HepG2 (cell line): ENCODE measurements around the gene VSIG8. TPM values are rescaled to one million over a fixed set of nuclear protein-coding genes. Genes with fewer than 3 reads are reported as not detected.

Experiments used
- ATAC-seq: fragments of 200-7000 bp; cut with Tn5 transposase; 3 replicates; pipeline ENCODE4 v1.9.1; 2020; ENCODE audit warnings: mild to moderate bottlenecking, moderate library complexity
- BruUV-seq: library from RNA; stranded (reverse); fragments of 400-500 nt; replicated peaks from 2 replicates; lab custom pipeline; 2021; lab: Mats Ljungman, UMichigan
- CTCF ChIA-PET: fragments of 300-600 bp; formaldehyde crosslinking; extraction: SDS; loops from one replicate; lab custom pipeline; 2021; ENCODE audit warnings: low total read pairs, inconsistent platforms, low intra/inter-chr PET ratio; lab: Yijun Ruan, JAX
- POLR2A ChIA-PET: fragments of 350-600 bp; sonication (Branson Sonifier 250); formaldehyde crosslinking; loops from one replicate; lab custom pipeline; 2020; ENCODE audit warnings: antibody characterized with exemption, inconsistent platforms; lab: Yijun Ruan, JAX
- DNase-seq: peaks from one replicate; pipeline ENCODE4 v3.0.0-alpha.2; 2015; ENCODE audit warnings: low spot score
- FAIRE-seq: peaks from 3 replicates; lab custom pipeline; 2011; peaks lifted over from hg19 to GRCh38; lab: Jason Lieb, UNC
- H2AFZ ChIP-seq: one replicate; pipeline ENCODE4 v1.6.1; 2011; ENCODE audit warnings: low read length, inconsistent platforms
- H3K27ac ChIP-seq: fragments of 300-600 bp; 3 replicates; pipeline ENCODE4 v1.8.0; 2011; ENCODE audit warnings: mixed run types, mild to moderate bottlenecking, mixed read lengths, low read length, inconsistent platforms; ENCODE audit not compliant: insufficient read depth; ENCODE audit errors: extremely low read length
- H3K27me3 ChIP-seq, 2 experiments: fragments of 200-600 bp in 1 of 2; 2 replicates in 1 of 2; 3 replicates in 1 of 2; pipeline versions ENCODE4 v1.6.0 to v1.8.0; 2011; ENCODE audit warnings: low read length in 2 of 2, mild to moderate bottlenecking in 2 of 2, moderate library complexity in 2 of 2, inconsistent platforms in 1 of 2; ENCODE audit not compliant: insufficient read depth in 2 of 2, control insufficient read depth in 1 of 2
- H3K36me3 ChIP-seq, 2 experiments: fragments of 200-600 bp in 1 of 2; replicated peaks in 1 of 2; 2 replicates in 1 of 2; 3 replicates in 1 of 2; pipeline versions ENCODE4 v1.5.1 to v1.8.0; 2011; ENCODE audit warnings: low read length in 2 of 2, inconsistent platforms in 1 of 2; ENCODE audit not compliant: insufficient read depth in 2 of 2, control insufficient read depth in 1 of 2
- H3K4me1 ChIP-seq: 2 replicates; pipeline ENCODE4 v1.5.1; 2012; ENCODE audit warnings: low read length, inconsistent platforms; ENCODE audit not compliant: insufficient read depth
- H3K4me2 ChIP-seq: 2 replicates; pipeline ENCODE4 v1.6.0; 2011; ENCODE audit warnings: low read depth, low read length, inconsistent platforms
- H3K4me3 ChIP-seq, 3 experiments: fragments of 200-600 bp in 1 of 3; sonication (generic), shearing (Covaris generic) in 1 of 3; replicated peaks in 1 of 3; 2 replicates each; pipeline ENCODE4 v1.5.1; 2011 to 2016; ENCODE audit warnings: low read length in 3 of 3, inconsistent platforms in 2 of 3, low read depth in 2 of 3, mild to moderate bottlenecking in 2 of 3, control low read depth in 1 of 3, mixed read lengths in 1 of 3; ENCODE audit not compliant: insufficient read depth in 1 of 3
- H3K79me2 ChIP-seq: one replicate; pipeline ENCODE4 v1.6.1; 2011; ENCODE audit warnings: low read length, inconsistent platforms; ENCODE audit not compliant: insufficient read depth
- H3K9ac ChIP-seq: 2 replicates; pipeline ENCODE4 v1.6.0; 2011; ENCODE audit warnings: mild to moderate bottlenecking, low read depth, low read length, inconsistent platforms; ENCODE audit not compliant: insufficient read depth
- H3K9me3 ChIP-seq: 2 replicates; pipeline ENCODE4 v1.5.1; 2012; ENCODE audit warnings: mild to moderate bottlenecking, low read length
- H4K20me1 ChIP-seq: 2 replicates; pipeline ENCODE4 v1.6.0; 2011; ENCODE audit warnings: inconsistent platforms, mild to moderate bottlenecking, low read length, moderate library complexity; ENCODE audit not compliant: insufficient read depth
- AKNA ChIP-seq: sonication (generic); formaldehyde crosslinking; IDR thresholded peaks from 2 replicates; pipeline ENCODE4 v1.4.0; 2020; ENCODE audit warnings: missing genetic modification reagents, borderline replicate concordance
- ATF3 ChIP-seq: sonication (generic); formaldehyde crosslinking; IDR thresholded peaks from 2 replicates; pipeline ENCODE4 v1.4.0; 2020; ENCODE audit warnings: missing genetic modification reagents
- BCL6 ChIP-seq: IDR thresholded peaks from 2 replicates; pipeline ENCODE4 v1.6.1; 2016; ENCODE audit warnings: missing genetic modification reagents, missing compliant biosample characterization
- DNMT3B ChIP-seq: conservative IDR thresholded peaks from 2 replicates; pipeline ENCODE4 v1.6.1; 2016; ENCODE audit warnings: missing biosample characterization, control low read depth
- HNRNPK ChIP-seq: fragments of 200-400 bp; formaldehyde crosslinking; IDR thresholded peaks from 2 replicates; pipeline ENCODE4 v1.6.1; 2018; ENCODE audit warnings: low read length, low read depth, moderate library complexity, mild to moderate bottlenecking; ENCODE audit not compliant: poor library complexity, severe bottlenecking
- KDM5A ChIP-seq: fragments of 200-600 bp; sonication (generic); IDR thresholded peaks from 2 replicates; pipeline ENCODE4 v1.7.0; 2018; ENCODE audit warnings: antibody characterized with exemption, mild to moderate bottlenecking, low read length, borderline replicate concordance
- MAFK ChIP-seq, 2 experiments: IDR thresholded peaks in 1 of 2; conservative IDR thresholded peaks in 1 of 2; 2 replicates each; pipeline ENCODE4 v1.6.1; 2011; ENCODE audit warnings: improper control_type of control experiment in 2 of 2, low read length in 2 of 2
- RBFOX2 ChIP-seq: fragments of 200-400 bp; formaldehyde crosslinking; IDR thresholded peaks from 2 replicates; pipeline ENCODE4 v1.6.1; 2017; ENCODE audit warnings: low read depth, mild to moderate bottlenecking, low read length
- SETDB1 ChIP-seq: sonication (generic); formaldehyde crosslinking; IDR thresholded peaks from 2 replicates; pipeline ENCODE4 v1.5.1; 2020; ENCODE audit warnings: missing genetic modification reagents, mild to moderate bottlenecking, borderline replicate concordance
- SOX6 ChIP-seq, 2 experiments: fragments of 450-650 bp in 1 of 2; sonication (generic) in 1 of 2; formaldehyde crosslinking in 1 of 2; IDR thresholded peaks; 2 replicates each; pipeline versions ENCODE4 v1.4.0 to v1.6.1; 2017 to 2020; ENCODE audit warnings: antibody characterized with exemption in 1 of 2, mild to moderate bottlenecking in 1 of 2, missing genetic modification reagents in 1 of 2
- TBX3 ChIP-seq: fragments of 450-650 bp; IDR thresholded peaks from 2 replicates; pipeline ENCODE4 v1.6.1; 2017; ENCODE audit warnings: antibody characterized with exemption, mild to moderate bottlenecking, inconsistent platforms, borderline replicate concordance
- THAP11 ChIP-seq: IDR thresholded peaks from 2 replicates; pipeline ENCODE4 v1.6.1; 2016; ENCODE audit warnings: missing biosample characterization, missing genetic modification reagents
- ZFP37 ChIP-seq: sonication (generic); formaldehyde crosslinking; IDR thresholded peaks from 2 replicates; pipeline ENCODE4 v1.4.0; 2020; ENCODE audit warnings: missing genetic modification reagents, borderline replicate concordance
- ZNF441 ChIP-seq: sonication (generic); formaldehyde crosslinking; IDR thresholded peaks from 2 replicates; pipeline ENCODE4 v1.7.0; 2021; ENCODE audit warnings: missing genetic modification reagents, borderline replicate concordance
- ZNF883 ChIP-seq: sonication (generic); formaldehyde crosslinking; IDR thresholded peaks from 2 replicates; pipeline ENCODE4 v1.5.1; 2020; ENCODE audit warnings: mild to moderate bottlenecking, missing genetic modification reagents; ENCODE audit errors: not compliant biosample characterization
- whole genome bisulfite sequencing: methylation state at CpG from one replicate; pipeline ENCODE4 v1.1.6; 2017; ENCODE audit warnings: low lambda C conversion rate; 5-methylcytosine and 5-hydroxymethylcytosine counted together
- in situ Hi-C: cut with HindIII; loops from 2 replicates; pipeline ENCODE4 v1.10.0; 2017; ENCODE audit warnings: low pct_unique_long_range_greater_than_20kb; ENCODE audit not compliant: extremely low pct_ligation_motif_present
- intact Hi-C: fragments of 100-400 bp; cut with micrococcal nuclease; formaldehyde crosslinking; loops from one replicate; pipeline ENCODE4 v1.10.0; 2022; ENCODE audit not compliant: unreplicated experiment
- polyA plus RNA-seq, 8 experiments: library from polyadenylated mRNA; depleted of rRNA in 3 of 8; stranded (reverse) in 7 of 8; unstranded in 1 of 8; fragments of >200 nt; fragmentation: Illumina TruSeq in 4 of 8; extraction: Trizol in 4 of 8; gene quantifications; 2 replicates each; pipeline versions ENCODE4 v1.2.1 to v1.2.3, GENCODE V29; 2011 to 2016; ENCODE audit warnings: low read depth in 4 of 8, missing spikeins in 1 of 8, mixed read lengths in 1 of 8; ENCODE audit not compliant: insufficient read depth in 1 of 8
- total RNA-seq, 5 experiments: library from RNA; depleted of rRNA; stranded (reverse); fragments of >200 nt; fragmentation: Illumina TruSeq; extraction: Trizol; gene quantifications; 2 replicates each; pipeline ENCODE4 v1.2.3, GENCODE V29; 2016; ENCODE audit warnings: low read depth in 1 of 5

Gene VSIG8
- total and polyA plus RNA-seq, 2 of the 13 experiments (the other 11 are each of a cell fraction or from before 2014, with no cell fraction given), result not detected

GRCh38 chr1:159900755-159901360 is 38.4 kb upstream of the VSIG8 start:
- CTCF ChIA-PET, result no interaction called here
- intact Hi-C loops, result no loop called here
- no peak for TF ChIP-seq SETDB1
- TF ChIP-seq KDM5A, result no peak
- no peak for TF ChIP-seq ZNF883 (CRISPR knock-in tag)
- TF ChIP-seq RBFOX2, result no peak
- no peak for TF ChIP-seq BCL6 (CRISPR knock-in tag)
- no peak for TF ChIP-seq DNMT3B
- TF ChIP-seq ZNF441 (CRISPR knock-in tag), result no peak
- TF ChIP-seq MAFK (conservative IDR thresholded peaks at IDR 0.05 in 1 of 2, IDR thresholded peaks at IDR 0.05 in 1 of 2; ENCODE audit: low read length in 2 of 2), result no peak
- TF ChIP-seq SOX6 (IDR thresholded peaks at IDR 0.05), result no peak
- TF ChIP-seq SOX6 (CRISPR knock-in tag; IDR thresholded peaks at IDR 0.05), result no peak
- no peak for TF ChIP-seq ATF3 (CRISPR knock-in tag)
- no peak for TF ChIP-seq ZFP37 (CRISPR knock-in tag)
- TF ChIP-seq HNRNPK, result no peak
- no peak for TF ChIP-seq THAP11 (CRISPR knock-in tag)
- no peak for TF ChIP-seq AKNA (CRISPR knock-in tag)
- no peak for TF ChIP-seq TBX3
- DNase-seq (no peak), ATAC-seq (no peak), FAIRE-seq (no peak)
- WGBS, result 26% methylated on average over 2 of the region's 2 CpGs
- no peak overlapping the region for H3K27ac ChIP-seq
- no peaks in the 10 kb centered on the region for H3K36me3 ChIP-seq
- H3K4me2 ChIP-seq, result no peak overlapping the region
- POLR2A ChIA-PET, result no interaction called here
- no peaks in the 10 kb centered on the region for H4K20me1 ChIP-seq
- peaks cover 0 to 1% of the 10 kb centered on the region in 2 experiments; a peak in 2 of 5 replicates for H3K27me3 ChIP-seq
- no peak overlapping the region for H3K4me3 ChIP-seq
- in situ Hi-C loops, result no loop called here
- no peak overlapping the region for H3K9ac ChIP-seq
- BruUV-seq, result no TSS peak
- H3K9me3 ChIP-seq, result no peaks in the 10 kb centered on the region
- no peaks in the 10 kb centered on the region for H3K79me2 ChIP-seq
- H3K4me1 ChIP-seq, result no peaks in the 10 kb centered on the region
- no peak overlapping the region for H2AFZ ChIP-seq
